IMR-90 (cell line): Measurements from ENCODE around the gene SLC8A3.

ENCODE experiments used
- POLR2A ChIP-seq: IDR thresholded peaks from 2 replicates; pipeline ENCODE4 v1.6.1; 2012; ENCODE audit warnings: mild to moderate bottlenecking, low read depth, low read length
- TF ChIP-seq, protein P1 (sequence below): conservative IDR thresholded peaks from 2 replicates; pipeline ENCODE4 v1.5.1; 2012; ENCODE audit warnings: mild to moderate bottlenecking, low read depth, low read length, improper control_type of control experiment

DNA sequence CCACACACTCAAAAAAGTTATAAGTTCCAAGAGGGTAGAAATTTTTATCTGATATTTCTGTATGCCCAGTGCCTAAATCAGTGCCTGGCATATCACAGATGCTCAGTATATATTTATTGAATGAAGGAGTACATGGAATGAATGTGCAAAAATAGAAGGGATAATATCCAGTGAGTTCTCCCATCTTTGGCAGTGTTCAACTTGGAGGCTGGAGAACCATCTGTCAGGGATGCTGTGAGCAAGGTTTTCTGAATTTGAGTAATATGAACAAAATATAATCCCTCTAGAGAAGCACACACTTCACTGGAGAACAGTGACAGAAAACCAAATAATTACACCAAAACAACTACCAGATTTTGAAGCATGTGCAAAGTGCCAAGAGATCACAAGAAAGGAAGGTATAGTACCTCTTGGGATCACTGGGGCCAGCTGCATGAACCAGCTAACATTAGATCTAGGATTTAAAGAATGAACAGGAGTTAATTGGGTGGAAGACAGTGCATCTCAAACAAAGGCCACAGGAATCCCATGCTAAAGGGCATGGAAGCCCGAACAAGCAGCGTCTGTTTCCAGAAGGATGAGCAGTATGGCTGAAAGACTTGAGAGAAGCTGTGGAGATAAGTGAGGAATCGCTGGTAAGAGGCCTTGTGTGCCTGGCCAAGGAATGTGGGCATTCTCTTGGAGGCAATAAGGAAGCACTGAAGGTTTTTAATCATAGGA lies 11.5 kb downstream of the SLC8A3 start:
- TF ChIP-seq, protein P1, sequence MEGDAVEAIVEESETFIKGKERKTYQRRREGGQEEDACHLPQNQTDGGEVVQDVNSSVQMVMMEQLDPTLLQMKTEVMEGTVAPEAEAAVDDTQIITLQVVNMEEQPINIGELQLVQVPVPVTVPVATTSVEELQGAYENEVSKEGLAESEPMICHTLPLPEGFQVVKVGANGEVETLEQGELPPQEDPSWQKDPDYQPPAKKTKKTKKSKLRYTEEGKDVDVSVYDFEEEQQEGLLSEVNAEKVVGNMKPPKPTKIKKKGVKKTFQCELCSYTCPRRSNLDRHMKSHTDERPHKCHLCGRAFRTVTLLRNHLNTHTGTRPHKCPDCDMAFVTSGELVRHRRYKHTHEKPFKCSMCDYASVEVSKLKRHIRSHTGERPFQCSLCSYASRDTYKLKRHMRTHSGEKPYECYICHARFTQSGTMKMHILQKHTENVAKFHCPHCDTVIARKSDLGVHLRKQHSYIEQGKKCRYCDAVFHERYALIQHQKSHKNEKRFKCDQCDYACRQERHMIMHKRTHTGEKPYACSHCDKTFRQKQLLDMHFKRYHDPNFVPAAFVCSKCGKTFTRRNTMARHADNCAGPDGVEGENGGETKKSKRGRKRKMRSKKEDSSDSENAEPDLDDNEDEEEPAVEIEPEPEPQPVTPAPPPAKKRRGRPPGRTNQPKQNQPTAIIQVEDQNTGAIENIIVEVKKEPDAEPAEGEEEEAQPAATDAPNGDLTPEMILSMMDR: no peak
- TF ChIP-seq POLR2A: no peak
